Activated CD8-positive, alpha-beta memory T cell treated with anti-CD3 and anti-CD28 coated beads for 4 hours (primary cell): ENCODE data around the gene DYSF.

Source experiments
- DNase-seq, 2 donors: peaks; one replicate each; pipeline ENCODE4 v3.0.0-alpha.2; 2020; ENCODE audit warnings: low read depth in 2 of 2

The DYSF gene

DNA sequence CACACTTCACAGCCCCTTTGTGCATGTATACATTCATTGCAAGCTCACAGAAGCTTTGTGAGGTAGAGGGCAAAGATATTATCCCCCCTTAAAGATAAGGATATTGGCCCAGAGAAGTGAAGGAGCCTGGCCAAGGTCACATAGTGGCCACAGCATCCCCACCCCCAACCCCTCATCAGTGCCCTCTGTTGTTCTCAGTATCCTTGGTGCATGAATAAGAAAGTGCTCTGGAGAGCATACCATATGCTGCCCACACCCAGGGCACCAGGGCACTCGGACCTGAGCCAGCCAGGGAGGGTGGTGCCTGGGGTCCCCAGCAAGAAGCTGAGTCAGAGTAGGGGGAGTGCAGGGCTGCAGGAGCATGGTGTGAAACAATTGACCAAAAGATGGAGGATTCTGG is 3.3 kb downstream of the DYSF start:
- DNase-seq: no peak

DNA sequence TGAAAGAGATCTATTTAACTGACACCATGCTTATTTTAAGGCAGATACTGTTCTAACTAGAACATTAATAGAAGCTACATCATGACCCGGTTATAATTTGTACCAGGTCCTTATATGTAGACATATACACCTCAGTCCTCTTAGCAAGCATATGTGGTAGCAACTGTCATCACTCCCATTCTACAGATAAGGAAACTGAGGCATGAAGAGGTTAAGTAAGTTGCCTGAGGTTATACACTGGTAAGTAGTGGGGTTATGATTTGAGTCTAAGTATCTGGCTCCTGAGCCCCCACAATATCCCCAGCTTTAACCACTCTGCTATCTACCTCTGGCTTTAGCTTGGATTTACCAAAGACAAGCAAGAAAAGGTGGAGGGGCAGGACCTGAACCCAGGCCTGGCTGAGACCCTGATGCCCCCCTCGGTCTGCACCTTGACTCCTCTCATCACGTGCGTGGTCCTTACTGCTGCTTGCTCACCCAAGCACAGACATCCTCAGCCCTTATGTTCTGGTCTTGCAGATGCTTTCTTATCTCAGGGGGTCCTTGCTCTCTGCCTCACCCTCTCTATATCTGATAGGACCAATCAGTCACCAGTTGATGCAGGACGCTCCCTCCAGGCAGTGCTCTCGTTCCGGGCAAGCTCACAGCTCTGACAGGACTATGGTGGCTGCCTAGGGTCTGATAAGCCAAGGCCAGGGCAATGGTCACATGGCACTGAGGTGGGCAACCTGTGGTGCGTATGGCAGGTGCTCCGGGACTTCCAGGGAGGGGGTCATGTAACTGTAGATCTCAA is 4.0 kb downstream of the DYSF start:
- DNase-seq: no peak

DNA sequence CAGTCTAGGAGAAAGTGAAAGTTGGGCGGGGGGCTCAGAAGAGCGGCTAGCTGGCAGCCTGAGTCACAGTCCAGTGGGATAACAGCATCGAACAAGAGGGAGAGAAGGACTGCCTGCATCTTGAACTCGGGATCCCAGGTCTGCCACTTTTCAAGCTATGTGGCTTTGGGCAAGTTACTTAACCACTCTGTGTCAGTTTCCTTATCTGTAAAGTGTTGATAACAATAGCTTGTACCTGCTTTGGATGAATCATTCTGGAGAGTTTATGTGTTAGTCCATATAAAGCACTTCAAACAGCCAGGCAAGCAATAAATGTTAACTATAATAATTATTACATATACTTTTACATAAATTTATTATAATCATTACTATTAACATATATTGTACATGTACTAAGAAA is 4.6 kb downstream of the DYSF start:
- DNase-seq: no peak

DNA sequence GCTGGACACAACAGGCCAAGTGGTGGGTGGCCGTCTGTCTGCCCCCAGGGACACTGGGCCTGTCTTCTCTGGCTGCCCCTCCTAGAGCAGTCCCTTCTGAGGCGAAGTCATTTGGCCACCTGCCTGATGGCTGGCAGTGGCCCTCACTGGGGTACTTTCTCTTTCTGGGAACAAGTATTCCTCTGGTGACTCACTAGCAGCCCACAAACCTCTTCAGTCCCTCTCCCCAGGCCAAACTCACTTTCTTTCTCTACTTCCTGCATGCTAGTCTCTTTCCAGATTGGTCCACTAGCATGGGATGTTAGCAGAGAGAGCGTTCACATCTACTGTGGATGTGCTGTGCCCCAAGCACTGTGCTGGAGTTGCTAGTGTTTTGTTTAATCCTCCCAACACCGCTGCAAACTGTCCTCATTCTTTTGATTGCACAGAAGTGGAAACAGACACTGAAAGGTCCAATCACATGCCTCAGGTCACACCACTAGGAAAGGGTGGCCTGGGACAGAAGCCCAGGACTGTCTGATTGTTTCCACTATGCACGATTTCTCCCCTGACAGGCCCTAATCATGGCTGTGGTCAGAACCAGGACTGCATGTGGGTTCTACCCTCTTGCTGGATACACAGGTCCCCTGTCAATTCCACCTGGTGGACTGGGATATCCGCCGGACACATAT is 5.2 kb downstream of the DYSF start:
- no peak for DNase-seq

DNA sequence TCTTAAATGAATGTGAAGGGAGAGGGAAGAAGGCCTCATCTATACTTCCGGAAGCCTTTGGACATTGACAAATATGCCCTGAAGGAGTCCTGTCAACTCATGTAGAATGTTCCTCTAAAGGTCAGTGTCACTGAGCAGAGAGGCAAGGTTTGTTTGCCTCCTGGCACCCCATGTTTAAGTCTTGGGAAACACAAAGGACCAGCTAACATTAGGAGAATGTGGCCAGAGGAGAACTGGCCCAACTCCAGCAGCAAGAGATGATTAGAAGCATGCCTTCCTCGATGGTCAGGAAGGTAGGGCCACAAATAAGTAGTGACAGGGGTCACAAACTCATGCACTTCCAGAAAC is 5.7 kb downstream of the DYSF start:
- no peak for DNase-seq

DNA sequence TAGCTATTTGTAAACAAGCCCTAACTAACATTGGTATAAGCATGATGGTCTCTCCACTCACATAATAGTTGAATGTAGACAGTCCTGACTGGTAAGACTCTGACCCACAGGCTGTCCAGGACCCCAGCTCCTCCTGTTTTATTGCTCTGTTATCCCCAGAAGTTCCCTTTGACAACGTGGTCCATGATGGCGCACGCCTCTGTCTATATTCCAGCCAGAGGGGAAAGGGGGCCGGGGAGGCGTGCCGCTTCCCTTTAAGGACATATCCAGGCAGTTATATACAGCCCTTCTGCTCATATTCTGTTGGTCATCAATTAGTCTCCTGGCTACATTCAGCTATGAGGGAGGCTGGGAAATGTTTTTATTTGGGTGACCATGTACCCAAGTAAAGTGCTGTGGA is 6.7 kb downstream of the DYSF start:
- no peak for DNase-seq

DNA sequence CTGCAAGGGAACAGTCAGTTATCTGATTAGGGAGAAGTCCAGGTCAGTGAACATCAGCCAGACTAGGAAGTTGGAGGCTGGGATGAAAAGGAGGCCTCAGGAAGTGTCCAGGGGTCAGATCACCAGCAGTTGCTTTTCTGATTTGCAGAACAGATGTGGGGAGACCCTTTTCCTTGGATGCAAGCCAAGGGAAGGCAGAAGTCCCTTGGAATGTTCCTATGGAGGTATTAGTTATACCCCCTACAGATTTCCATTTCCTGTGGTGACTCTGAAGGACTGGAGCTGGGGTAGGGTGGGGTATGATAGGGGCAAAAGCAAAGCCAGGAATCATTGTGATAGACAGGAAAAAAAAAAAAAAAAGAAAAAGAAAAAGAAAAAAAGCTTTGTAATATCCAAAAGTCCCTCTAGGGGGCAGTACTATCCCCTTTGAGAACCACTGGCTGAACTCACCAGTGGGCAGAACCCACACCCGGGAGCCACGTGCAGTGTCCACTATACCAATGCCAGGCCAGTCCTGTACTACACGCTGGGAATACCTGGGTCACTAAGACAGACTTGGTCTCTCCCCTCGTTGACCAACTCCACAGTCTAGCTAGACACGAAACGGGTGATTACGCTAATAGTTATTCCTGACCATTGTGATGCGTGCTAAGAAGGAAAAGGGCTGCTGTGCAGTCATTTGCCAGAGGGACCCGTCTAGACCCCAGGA is 7.4 kb downstream of the DYSF start:
- DNase-seq: no peak

DNA sequence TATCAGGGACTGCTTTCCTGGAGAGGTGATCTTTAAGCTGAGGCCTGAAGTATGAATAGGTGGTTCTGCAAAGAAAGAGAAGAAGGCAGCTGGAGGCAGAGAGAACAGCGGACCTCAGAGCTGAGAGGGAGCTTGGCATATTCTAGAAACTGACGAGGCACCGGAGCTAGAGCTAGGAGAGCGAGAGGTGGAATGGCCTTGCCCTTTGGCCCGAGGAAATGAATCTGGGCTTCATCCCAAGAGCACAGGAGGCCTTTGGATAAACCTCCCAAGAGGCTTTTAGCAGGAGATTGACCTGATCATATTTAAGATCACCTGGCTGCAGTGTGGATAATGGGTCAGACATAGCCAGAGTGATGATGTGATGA is 7.9 kb downstream of the DYSF start:
- no peak for DNase-seq

DNA sequence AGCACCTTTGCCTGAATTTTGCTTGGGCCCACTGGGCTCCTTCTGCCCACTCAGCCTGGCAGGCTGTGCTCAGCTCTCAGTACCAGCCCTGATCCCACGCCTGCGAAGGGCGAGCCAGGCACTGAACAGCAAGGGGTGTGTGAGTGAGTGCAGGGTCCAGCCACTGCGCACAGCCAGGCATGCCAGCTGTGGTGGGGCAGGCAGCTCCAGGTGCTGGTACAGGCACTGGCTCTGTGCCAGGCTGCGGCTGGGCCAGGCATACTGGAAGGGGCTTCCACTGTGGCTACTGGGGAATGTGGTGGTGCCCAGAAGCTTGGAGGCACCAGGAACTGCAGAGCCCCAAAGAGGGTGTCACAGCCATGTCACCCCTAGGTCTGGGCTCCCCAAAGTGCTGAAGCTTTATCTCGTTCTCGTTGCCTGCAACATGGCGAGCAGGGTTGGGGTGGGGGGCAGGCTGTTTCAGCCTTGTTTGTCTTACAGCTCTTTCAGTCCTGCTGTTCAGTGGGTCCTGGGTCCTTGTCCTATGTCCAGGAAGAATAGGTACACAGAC is 8.8 kb downstream of the DYSF start:
- DNase-seq: no peak

DNA sequence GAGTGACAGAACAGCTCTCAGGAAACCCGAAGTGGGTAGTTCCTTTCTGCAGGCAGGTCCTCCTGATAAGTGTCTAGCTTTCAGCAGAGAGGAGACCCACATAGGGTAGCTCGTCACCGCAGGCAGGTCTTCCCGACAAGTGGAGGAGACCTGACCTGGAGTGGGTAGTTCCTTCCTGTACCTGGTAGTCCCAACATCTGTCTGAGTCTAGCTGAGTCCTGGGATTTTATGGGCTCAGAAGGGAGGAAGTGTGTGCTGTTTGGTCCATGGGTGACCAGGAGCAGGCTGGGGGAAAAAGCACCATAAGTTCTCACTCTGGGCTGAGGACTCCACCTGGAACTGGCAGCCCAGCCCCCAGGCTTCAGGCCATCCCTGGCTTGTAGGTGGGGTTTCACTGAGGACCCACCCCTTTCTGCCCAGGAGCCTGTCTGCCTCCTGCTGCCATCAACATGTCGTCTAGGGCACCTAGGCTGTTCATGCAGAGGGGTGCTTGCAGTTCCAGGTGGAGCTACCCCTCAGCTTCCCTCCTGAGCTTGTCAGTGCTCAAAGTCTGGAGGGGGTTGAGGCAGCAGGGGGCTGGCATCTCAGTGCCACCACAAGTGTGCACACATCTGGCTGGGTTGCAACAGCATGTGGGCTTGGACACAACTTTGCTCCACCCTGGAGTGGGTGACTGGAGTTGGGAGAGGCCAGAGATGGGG is 9.4 kb downstream of the DYSF start:
- no peak for DNase-seq

DNA sequence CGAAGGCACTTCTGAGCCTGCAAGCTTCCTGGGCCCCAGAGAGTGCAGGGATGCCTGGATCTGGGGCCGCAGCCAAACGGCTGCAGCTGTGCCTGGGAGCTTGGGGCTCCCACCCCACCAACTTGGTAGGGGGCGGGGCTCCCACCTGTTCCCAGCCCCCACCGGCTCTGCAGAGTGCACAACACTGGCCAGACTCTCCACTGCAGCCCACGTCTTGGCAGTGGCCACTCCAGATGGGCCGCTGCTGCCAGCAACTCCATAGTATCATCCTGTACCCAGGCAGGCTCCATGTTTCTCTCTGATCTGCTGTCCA is 9.9 kb downstream of the DYSF start:
- no peak for DNase-seq

DNA sequence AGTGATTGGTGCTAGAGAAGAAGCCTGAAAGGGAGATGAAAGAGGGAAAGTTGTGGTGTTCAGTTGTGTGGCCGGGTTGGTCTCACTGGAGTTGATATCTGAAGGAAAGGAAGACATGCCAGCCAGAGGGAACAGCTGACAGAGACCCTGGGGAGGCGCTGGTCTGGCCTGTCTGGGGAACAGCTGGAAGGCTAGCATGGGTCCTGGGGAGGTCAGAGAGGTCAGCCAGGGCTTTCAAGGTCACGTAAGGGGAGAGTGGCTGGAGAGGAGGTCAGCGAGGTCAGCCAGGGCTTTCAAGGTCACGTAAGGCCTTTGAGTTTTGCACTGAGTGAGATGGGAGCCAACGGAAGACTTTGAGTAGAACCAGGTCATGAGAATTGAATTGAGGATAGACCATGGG is 11.0 kb downstream of the DYSF start:
- DNase-seq: no peak

DNA sequence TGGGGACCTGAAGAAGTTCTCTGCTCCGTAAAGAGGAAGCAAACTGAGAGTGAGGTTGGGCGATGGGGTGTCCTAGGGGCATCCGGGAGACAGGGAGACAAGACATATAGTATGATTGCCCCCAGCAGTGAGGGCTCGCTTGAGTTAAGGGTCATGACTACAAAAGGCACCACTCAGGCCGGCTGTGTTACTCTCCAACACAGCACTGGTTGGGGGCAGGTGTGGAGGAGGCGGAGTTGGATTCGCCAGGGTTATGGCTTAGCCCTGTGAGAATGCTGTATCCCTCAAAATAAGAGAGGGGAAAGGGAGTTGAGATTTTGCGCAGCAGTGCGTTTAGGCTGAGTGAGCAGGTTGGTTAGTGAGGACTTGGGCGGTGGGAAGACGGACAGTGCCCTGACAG is 12.0 kb downstream of the DYSF start:
- no peak for DNase-seq

DNA sequence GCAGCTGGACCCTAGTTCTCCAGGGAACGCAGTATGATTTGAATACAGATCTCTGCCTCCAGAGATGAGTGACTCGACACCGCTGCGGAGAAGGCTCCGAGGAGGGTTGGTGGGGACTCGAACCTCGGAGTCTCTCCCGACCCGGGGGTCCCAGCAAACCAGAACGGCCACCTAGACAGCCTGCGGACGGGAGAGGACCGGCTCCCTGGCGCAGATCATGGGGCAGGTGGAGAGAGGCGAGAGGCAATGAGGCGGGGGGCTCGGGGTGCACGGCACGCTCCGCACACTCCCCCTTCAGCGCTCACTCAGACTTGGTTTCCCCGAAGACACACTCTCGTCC is 12.6 kb downstream of the DYSF start:
- DNase-seq: no peak

DNA sequence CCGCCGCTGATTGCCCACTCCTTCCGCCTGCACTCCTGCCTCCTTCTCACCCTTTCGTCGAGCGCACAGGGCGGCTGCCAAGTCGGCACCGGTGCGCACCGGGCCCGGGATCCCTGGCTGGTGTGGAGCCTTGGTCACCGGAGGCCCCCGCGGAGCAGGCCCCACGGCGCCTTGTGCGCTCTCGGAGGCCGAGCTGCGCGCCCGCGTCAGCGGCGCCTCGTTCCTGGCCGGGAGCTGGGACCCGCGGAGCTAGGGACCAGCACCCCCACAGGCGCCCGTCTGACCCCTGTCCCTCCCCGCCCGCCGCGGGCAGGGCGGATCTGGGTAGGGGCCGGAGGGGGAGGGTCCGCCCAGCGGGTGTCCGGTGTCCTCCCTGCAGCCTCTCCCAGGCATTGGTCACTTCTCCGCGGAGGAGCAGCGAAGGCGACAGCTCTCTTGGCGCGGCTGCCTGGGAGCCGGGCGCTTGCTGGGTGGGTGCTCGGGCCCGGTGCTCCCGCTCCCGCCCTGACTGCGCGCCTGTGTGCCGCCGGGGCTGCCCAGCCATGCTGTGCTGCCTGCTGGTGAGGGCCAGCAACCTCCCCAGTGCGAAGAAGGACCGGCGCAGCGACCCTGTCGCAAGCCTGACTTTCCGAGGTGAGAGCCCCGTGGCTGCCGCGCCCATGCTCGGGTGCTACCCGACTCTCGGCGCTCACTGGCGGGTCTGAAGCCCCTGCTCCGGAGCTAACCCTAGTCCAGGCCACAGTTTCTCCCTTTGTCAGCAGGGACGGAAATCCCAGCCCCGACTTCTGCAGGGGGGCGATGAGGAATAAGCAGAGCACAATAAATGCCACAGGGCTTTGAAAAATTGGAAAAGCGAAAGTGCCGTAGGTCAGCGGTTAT is 13.2 kb downstream of the DYSF start:
- DNase-seq: no peak

DNA sequence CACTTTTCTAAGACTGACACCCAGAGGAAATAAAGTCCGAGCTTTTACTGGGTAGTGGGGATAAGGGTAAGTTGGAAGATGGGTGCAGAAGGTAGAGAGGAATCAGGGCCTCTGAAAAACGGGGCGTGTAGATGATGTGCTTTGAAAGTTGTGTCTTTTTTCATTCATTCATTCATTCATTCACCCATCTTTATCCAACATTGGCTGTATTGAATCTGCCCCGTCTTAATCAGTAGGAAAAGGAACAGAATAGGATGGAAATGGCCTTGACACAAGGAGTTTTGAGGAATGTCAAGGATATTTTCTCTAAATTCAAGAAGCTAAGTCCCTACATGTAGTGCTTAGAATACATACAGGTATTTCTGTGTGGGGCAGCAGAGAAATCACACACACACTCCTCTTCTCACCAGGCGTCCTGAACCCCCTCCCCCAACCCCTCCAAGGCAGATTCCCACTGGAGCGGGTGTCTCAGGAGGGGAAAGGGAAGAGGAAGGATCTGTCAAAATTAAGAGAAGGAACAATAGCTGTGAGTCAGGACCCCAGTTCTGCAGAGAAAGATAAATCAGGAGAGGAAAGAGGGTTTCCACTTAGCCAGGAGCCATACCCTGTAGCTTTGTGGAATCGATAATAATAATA is 13.9 kb downstream of the DYSF start:
- DNase-seq: no peak

DNA sequence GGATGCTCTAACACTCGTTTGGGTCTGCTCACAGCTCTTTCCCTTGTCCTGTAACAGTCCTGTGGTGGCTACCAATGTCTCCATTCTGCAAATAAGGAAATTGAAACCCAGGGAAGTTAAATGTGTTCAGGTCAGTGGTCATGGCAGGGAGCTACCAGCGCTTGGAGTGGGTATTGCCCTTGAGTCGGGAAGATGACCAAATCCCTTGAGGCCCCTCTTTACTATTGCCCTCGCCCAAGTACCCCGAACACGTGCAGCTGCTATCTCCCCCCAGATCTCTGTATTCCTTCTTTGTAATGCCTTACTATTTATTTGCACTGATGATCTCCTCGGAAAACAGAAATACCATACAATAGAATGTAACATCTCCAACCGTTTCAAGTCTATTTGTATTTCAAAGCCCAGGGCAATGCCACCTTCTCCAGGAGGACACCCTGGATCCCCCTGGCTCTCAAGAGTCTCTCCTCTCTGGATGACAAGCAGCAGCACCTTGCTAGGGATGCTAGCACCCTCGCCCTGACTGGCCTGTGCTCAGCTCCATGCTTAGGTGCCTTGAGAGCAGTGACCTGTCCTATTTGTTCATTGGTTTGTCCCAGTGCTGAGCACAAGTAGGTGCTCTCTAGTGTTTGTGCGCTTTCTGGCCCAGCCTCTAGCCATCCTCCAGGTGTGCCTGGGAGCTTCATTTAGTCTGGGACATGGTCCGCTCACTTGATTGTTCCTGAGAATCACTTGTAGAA is 15.1 kb downstream of the DYSF start:
- DNase-seq: no peak

DNA sequence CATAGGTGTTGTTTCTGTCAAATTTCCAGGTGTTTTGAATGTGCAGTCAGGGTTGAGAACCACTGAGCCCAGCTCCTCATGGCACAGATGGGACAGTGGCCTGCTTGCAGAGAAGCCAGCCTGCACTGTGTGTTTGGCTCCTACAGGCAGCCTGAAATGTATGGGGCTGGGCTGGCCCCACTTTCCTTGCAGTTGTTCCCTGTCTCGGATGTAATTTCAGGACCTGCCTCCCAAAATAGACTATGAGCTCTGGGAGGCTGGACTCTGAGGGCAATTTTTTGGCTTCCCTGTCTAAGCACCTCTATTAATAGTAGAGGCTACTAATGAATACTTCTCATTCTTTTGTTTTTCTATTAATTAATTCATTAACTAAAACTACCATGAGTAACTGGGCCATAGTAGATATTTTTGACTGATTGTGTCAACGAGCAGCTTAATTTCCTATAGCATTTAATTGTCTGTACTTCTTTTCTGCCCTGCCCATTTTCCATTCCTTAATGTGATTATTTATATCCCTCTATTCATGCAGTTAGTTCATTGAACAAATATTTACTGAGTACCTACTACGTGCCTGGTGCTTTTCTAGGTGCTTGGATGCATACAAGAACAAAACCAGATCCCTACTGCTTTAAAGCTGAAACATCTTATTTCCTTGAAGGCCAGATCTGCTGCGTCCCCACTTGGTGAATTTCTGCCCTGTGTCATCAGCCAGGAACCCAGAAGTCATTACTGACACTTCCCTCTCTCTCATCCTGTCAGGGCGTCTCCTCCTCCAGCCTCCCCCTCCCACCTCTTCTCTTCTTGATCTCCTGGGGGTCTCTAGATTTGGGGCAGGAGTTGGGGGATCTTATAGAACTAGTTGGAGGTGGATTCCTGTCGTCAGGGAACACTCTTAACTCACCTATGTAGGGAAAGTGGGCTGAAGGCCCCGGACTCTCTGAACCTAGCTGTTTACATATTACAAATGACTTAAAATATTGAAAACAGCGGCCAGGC is 16.3 kb downstream of the DYSF start:
- no peak for DNase-seq

DNA sequence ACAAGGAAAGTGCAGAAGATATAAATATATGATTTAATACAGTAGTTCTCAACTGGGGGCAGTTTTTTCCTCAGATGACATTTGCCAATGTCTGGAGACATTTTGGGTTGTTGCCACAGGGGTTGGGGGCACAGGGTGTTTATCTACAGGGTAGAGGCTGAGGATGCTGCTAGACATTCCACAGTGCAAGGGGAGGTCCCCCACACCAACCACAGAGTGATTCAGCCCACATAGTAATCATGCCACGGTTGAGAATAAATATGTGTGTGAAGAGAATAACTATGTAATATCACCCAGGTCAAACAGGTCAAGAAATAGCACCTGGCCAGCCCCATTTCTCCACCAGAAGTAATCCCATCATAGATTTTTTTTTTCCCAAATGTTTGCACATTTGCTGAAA is 17.9 kb downstream of the DYSF start:
- no peak for DNase-seq
